K562 (cell line): ENCODE data around the gene TRIM32. TPM values are rescaled to one million over a fixed set of nuclear protein-coding genes. Genes with fewer than 3 reads are reported as not detected.
A peak's percentile ranks its signal among the peaks of the same experiment; 100 is the strongest.

Experiments
- ATAC-seq: fragments of 200-7000 bp; cut with Tn5 transposase; 3 replicates; pipeline ENCODE4 v1.9.1; 2020; ENCODE audit warnings: moderate library complexity
- BruUV-seq: library from RNA; stranded (reverse); fragments of 400-500 nt; replicated peaks from 2 replicates; lab custom pipeline; 2021; lab: Mats Ljungman, UMichigan
- CTCF ChIA-PET: fragments of 300-600 bp; formaldehyde crosslinking; extraction: SDS; loops from one replicate; lab custom pipeline; 2021; ENCODE audit warnings: low intra/inter-chr PET ratio; lab: Yijun Ruan, JAX
- POLR2A ChIA-PET: fragments of 300-600, 350-650 bp; sonication (Branson Sonifier 250); formaldehyde crosslinking; extraction: SDS; loops from one replicate; lab custom pipeline; 2021; ENCODE audit warnings: antibody characterized with exemption, inconsistent platforms; lab: Yijun Ruan, JAX
- DNase-seq, 4 experiments: peaks; one replicate each; pipeline versions ENCODE4 v3.0.0 to v3.0.0-alpha.2; 2011 to 2018; ENCODE audit warnings: low spot score in 3 of 4, mixed read lengths in 3 of 4; ENCODE audit errors: extremely low read depth in 1 of 4
- FAIRE-seq: peaks from 2 replicates; lab custom pipeline; 2011; peaks lifted over from hg19 to GRCh38; lab: Jason Lieb, UNC
- H2AFZ ChIP-seq: 2 replicates; pipeline ENCODE4 v1.6.0; 2011; ENCODE audit warnings: low read depth, low read length, control low read depth, inconsistent platforms
- H3K27ac ChIP-seq: fragments of 200-600 bp; 3 replicates; pipeline ENCODE4 v1.8.0; 2011; ENCODE audit warnings: low read depth, mild to moderate bottlenecking, control low read depth, inconsistent platforms, low read length, moderate library complexity, mixed read lengths; ENCODE audit errors: extremely low read depth
- H3K27me3 ChIP-seq, 2 experiments: fragments of 300-600 bp in 1 of 2; 2 replicates in 1 of 2; 3 replicates in 1 of 2; pipeline versions ENCODE4 v1.6.0 to v1.8.0; 2011; ENCODE audit warnings: inconsistent platforms in 2 of 2, low read length in 2 of 2, mild to moderate bottlenecking in 1 of 2, mixed read lengths in 1 of 2, moderate library complexity in 1 of 2; ENCODE audit not compliant: control insufficient read depth in 2 of 2, insufficient read depth in 2 of 2
- H3K36me3 ChIP-seq: fragments of 300-600 bp; 3 replicates; pipeline ENCODE4 v1.8.0; 2011; ENCODE audit warnings: mild to moderate bottlenecking, low read length, inconsistent platforms; ENCODE audit not compliant: control insufficient read depth, insufficient read depth
- H3K4me1 ChIP-seq, 2 experiments: fragments of 200-600 bp in 1 of 2; replicated peaks in 1 of 2; 2 replicates in 1 of 2; 3 replicates in 1 of 2; pipeline versions ENCODE4 v1.5.1 to v1.8.0; 2011; ENCODE audit warnings: inconsistent platforms in 2 of 2, low read length in 2 of 2, mild to moderate bottlenecking in 1 of 2, mixed read lengths in 1 of 2, moderate library complexity in 1 of 2; ENCODE audit not compliant: control insufficient read depth in 2 of 2, insufficient read depth in 2 of 2
- H3K4me2 ChIP-seq: 2 replicates; pipeline ENCODE4 v1.6.1; 2011; ENCODE audit warnings: low read length, control low read depth, inconsistent platforms, mixed read lengths; ENCODE audit not compliant: insufficient read depth
- H3K4me3 ChIP-seq: fragments of 200-600 bp; sonication (generic), shearing (Covaris generic); 2 replicates; pipeline ENCODE4 v1.5.1; 2016; ENCODE audit warnings: control low read depth, inconsistent platforms
- H3K79me2 ChIP-seq: fragments of 200-600 bp; 3 replicates; pipeline ENCODE4 v1.8.0; 2011; ENCODE audit warnings: low read length, inconsistent platforms; ENCODE audit not compliant: control insufficient read depth, insufficient read depth
- H3K9ac ChIP-seq, 2 experiments: 2 replicates each; pipeline versions ENCODE4 v1.6.0 to v1.6.1; 2011; ENCODE audit warnings: low read depth in 2 of 2, low read length in 2 of 2, control low read depth in 1 of 2, inconsistent platforms in 1 of 2, mild to moderate bottlenecking in 1 of 2, mixed read lengths in 1 of 2; ENCODE audit not compliant: insufficient read depth in 1 of 2
- H3K9me1 ChIP-seq: one replicate; pipeline ENCODE4 v1.6.0; 2011; ENCODE audit warnings: inconsistent platforms, mild to moderate bottlenecking, low read length, moderate library complexity; ENCODE audit not compliant: control insufficient read depth, insufficient read depth
- H3K9me3 ChIP-seq: replicated peaks from 2 replicates; pipeline ENCODE4 v1.5.1; 2011; ENCODE audit warnings: low read depth, low read length, inconsistent platforms; ENCODE audit not compliant: control insufficient read depth, insufficient read depth
- H4K20me1 ChIP-seq: replicated peaks from 2 replicates; pipeline ENCODE4 v1.6.1; 2011; ENCODE audit warnings: low read length, inconsistent platforms, mixed read lengths; ENCODE audit not compliant: control insufficient read depth, insufficient read depth
- CBX3 ChIP-seq, 2 experiments: IDR thresholded peaks; 1 replicate in 1 of 2; 2 replicates in 1 of 2; pipeline ENCODE4 v1.6.1; 2012; ENCODE audit warnings: inconsistent platforms in 2 of 2, low read length in 2 of 2, borderline replicate concordance in 1 of 2, control low read depth in 1 of 2
- EZH2 ChIP-seq: IDR thresholded peaks from 2 replicates; pipeline ENCODE4 v1.6.1; 2012; ENCODE audit warnings: low read depth, mild to moderate bottlenecking, inconsistent platforms, low read length, borderline replicate concordance
- in situ Hi-C: fragments of 300-500 bp; cut with MboI; formaldehyde crosslinking; loops from 4 replicates; pipeline ENCODE4 v1.15.0; 2018; ENCODE audit warnings: inconsistent platforms, mixed read lengths
- intact Hi-C: fragments of 100-400 bp; cut with micrococcal nuclease; formaldehyde crosslinking; loops from 2 replicates; pipeline ENCODE4 v1.14.2; 2022
- polyA plus RNA-seq, 8 experiments: library from polyadenylated mRNA; depleted of rRNA in 4 of 8; stranded (reverse) in 5 of 8; unstranded in 3 of 8; fragments of >200 nt; fragmentation: Nextera tagmentation in 2 of 8; fragmentation: Illumina TruSeq in 1 of 8; extraction: Ambion mirVana in 2 of 8; extraction: Trizol in 1 of 8; gene quantifications; 2 replicates each; pipeline versions ENCODE4 v1.2.1 to v1.2.3, GENCODE V29; 2011 to 2014; ENCODE audit warnings: inconsistent platforms in 1 of 8, missing spikeins in 1 of 8
- total RNA-seq, 7 experiments: library from RNA; depleted of rRNA in 6 of 7; stranded (reverse); fragments of >200 nt in 6 of 7; fragmentation: Illumina TruSeq in 2 of 7; extraction: Trizol in 2 of 7; gene quantifications; 2 replicates each; pipeline versions ENCODE4 v1.2.1 to v1.2.3, GENCODE V29; 2011 to 2021; ENCODE audit warnings: low replicate concordance in 1 of 7
- TF ChIP-seq, protein P1 (sequence below), 2 experiments: fragments of 450-650 bp in 1 of 2; sonication (generic) in 1 of 2; formaldehyde crosslinking in 1 of 2; IDR thresholded peaks; 2 replicates each; pipeline versions ENCODE4 v1.7.1 to v1.9.0; 2016 to 2022; ENCODE audit warnings: inconsistent platforms in 1 of 2, mild to moderate bottlenecking in 1 of 2, missing genetic modification reagents in 1 of 2
- TF ChIP-seq, protein P2 (sequence below): fragments of 150-350 bp; IDR thresholded peaks from 2 replicates; pipeline ENCODE4 v1.6.1; 2014; ENCODE audit warnings: low read depth, mild to moderate bottlenecking, low read length, borderline replicate concordance

The TRIM32 gene
- total and polyA plus RNA-seq, 9 of the 15 experiments (the other 6 are each of a cell fraction or from before 2014, with no cell fraction given) = 3.5 to 9.4 (median 5.9) TPM

DNA sequence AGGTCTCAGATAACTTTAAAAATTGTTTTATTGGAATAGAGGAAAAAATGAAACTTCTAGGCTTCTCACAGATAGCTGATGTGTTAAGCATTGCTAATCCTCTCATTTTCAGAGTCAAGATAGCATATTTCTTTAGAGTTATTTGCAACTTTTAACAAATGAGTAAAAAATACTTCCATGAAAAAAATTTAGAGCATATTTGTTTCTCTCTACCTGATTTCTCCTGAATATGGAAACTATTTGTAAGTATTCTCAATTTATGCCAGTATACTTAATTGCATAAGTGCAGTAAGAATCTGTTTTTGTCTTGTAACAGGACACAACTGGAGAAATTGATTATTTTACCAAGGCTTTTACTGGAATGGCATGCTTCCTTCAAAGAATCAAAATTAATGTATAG, 3.6 kb upstream of the TRIM32 start:
- Histone ChIP-seq H3K27me3 (no peaks in the 10 kb centered on the region), H3K4me1 (peaks cover 10 to 16% of the 10 kb centered on the region in 2 experiments; a peak in 3 of 5 replicates), H3K9me1 (no peaks in the 10 kb centered on the region), H3K9ac (no peak overlapping the region), H2AFZ (no peak overlapping the region), H3K4me3 (no peak overlapping the region), H3K4me2 (no peak overlapping the region), H3K9me3 (no peaks in the 10 kb centered on the region), H3K79me2 (peaks cover 4% of the 10 kb centered on the region; the same call in 2 of the 3 replicates), H3K27ac (no peak overlapping the region), H3K36me3 (no peaks in the 10 kb centered on the region), H4K20me1 (no peaks in the 10 kb centered on the region)
- TF ChIP-seq, protein P1, sequence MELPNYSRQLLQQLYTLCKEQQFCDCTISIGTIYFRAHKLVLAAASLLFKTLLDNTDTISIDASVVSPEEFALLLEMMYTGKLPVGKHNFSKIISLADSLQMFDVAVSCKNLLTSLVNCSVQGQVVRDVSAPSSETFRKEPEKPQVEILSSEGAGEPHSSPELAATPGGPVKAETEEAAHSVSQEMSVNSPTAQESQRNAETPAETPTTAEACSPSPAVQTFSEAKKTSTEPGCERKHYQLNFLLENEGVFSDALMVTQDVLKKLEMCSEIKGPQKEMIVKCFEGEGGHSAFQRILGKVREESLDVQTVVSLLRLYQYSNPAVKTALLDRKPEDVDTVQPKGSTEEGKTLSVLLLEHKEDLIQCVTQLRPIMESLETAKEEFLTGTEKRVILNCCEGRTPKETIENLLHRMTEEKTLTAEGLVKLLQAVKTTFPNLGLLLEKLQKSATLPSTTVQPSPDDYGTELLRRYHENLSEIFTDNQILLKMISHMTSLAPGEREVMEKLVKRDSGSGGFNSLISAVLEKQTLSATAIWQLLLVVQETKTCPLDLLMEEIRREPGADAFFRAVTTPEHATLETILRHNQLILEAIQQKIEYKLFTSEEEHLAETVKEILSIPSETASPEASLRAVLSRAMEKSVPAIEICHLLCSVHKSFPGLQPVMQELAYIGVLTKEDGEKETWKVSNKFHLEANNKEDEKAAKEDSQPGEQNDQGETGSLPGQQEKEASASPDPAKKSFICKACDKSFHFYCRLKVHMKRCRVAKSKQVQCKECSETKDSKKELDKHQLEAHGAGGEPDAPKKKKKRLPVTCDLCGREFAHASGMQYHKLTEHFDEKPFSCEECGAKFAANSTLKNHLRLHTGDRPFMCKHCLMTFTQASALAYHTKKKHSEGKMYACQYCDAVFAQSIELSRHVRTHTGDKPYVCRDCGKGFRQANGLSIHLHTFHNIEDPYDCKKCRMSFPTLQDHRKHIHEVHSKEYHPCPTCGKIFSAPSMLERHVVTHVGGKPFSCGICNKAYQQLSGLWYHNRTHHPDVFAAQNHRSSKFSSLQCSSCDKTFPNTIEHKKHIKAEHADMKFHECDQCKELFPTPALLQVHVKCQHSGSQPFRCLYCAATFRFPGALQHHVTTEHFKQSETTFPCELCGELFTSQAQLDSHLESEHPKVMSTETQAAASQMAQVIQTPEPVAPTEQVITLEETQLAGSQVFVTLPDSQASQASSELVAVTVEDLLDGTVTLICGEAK (IDR thresholded peaks at IDR 0.05) = no peak
- TF ChIP-seq, protein P1 (CRISPR knock-in tag; IDR thresholded peaks at IDR 0.05) = no peak
- no peak for TF ChIP-seq EZH2
- TF ChIP-seq, protein P2, sequence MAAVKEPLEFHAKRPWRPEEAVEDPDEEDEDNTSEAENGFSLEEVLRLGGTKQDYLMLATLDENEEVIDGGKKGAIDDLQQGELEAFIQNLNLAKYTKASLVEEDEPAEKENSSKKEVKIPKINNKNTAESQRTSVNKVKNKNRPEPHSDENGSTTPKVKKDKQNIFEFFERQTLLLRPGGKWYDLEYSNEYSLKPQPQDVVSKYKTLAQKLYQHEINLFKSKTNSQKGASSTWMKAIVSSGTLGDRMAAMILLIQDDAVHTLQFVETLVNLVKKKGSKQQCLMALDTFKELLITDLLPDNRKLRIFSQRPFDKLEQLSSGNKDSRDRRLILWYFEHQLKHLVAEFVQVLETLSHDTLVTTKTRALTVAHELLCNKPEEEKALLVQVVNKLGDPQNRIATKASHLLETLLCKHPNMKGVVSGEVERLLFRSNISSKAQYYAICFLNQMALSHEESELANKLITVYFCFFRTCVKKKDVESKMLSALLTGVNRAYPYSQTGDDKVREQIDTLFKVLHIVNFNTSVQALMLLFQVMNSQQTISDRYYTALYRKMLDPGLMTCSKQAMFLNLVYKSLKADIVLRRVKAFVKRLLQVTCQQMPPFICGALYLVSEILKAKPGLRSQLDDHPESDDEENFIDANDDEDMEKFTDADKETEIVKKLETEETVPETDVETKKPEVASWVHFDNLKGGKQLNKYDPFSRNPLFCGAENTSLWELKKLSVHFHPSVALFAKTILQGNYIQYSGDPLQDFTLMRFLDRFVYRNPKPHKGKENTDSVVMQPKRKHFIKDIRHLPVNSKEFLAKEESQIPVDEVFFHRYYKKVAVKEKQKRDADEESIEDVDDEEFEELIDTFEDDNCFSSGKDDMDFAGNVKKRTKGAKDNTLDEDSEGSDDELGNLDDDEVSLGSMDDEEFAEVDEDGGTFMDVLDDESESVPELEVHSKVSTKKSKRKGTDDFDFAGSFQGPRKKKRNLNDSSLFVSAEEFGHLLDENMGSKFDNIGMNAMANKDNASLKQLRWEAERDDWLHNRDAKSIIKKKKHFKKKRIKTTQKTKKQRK = peak; percentile 20; the same call in 1 of the 2 replicates
- peak in 1 of 2 experiments; percentile 63; a peak in 1 of 3 replicates for TF ChIP-seq CBX3 (IDR thresholded peaks at IDR 0.05; ENCODE audit: borderline replicate concordance in 1 of 2, low read length in 2 of 2)
- DNase-seq (no peak), FAIRE-seq (no peak), ATAC-seq (no peak)
- in situ Hi-C loops (no loop called here), intact Hi-C loops (no loop called here)
- ChIA-PET POLR2A (no interaction called here), CTCF (no interaction called here)
- BruUV-seq = no TSS peak
